Activated naive CD8-positive, alpha-beta T cell (primary cell): ENCODE data around the gene CCN2.

Experiments
- H3K27ac Mint-ChIP-seq: one replicate; pipeline ENCODE4 v1.8.0; 2021; ENCODE audit warnings: mixed read lengths
- H3K27me3 Mint-ChIP-seq: one replicate; pipeline ENCODE4 v1.8.0; 2021; ENCODE audit warnings: mixed read lengths
- H3K36me3 Mint-ChIP-seq: one replicate; pipeline ENCODE4 v1.8.0; 2021; ENCODE audit warnings: mixed read lengths
- H3K4me1 Mint-ChIP-seq: one replicate; pipeline ENCODE4 v1.8.0; 2021; ENCODE audit warnings: low read depth, mixed read lengths
- H3K4me3 Mint-ChIP-seq: one replicate; pipeline ENCODE4 v1.8.0; 2021; ENCODE audit warnings: mild to moderate bottlenecking, mixed read lengths
- H3K9me3 Mint-ChIP-seq: one replicate; pipeline ENCODE4 v1.8.0; 2021; ENCODE audit warnings: low read depth, mixed read lengths

The CCN2 gene

GRCh38 chr6:131978522-131978921, 27.4 kb upstream of the CCN2 start:
- Mint-ChIP-seq H3K9me3 (no peaks in the 10 kb centered on the region), H3K4me1 (no peaks in the 10 kb centered on the region), H3K27me3 (peaks cover 6% of the 10 kb centered on the region), H3K4me3 (no peak overlapping the region), H3K27ac (no peak overlapping the region), H3K36me3 (no peaks in the 10 kb centered on the region)

GRCh38 chr6:131976545-131977061, 25.4 kb upstream of the CCN2 start:
- no peaks in the 10 kb centered on the region for H3K9me3 Mint-ChIP-seq

GRCh38 chr6:131972741-131973140, 21.6 kb upstream of the CCN2 start:
- no peak overlapping the region for H3K4me3 Mint-ChIP-seq

More at GRCh38 chr6:131976545-131977061, 25.4 kb upstream of the CCN2 start:
- Mint-ChIP-seq H3K4me1 (no peaks in the 10 kb centered on the region), H3K4me3 (no peak overlapping the region), H3K27ac (no peak overlapping the region), H3K36me3 (no peaks in the 10 kb centered on the region), H3K27me3 (peaks cover 9% of the 10 kb centered on the region)

GRCh38 chr6:131970076-131970859, 19.1 kb upstream of the CCN2 start:
- H3K27ac Mint-ChIP-seq, result no peak overlapping the region
- H3K36me3 Mint-ChIP-seq, result no peaks in the 10 kb centered on the region
- H3K9me3 Mint-ChIP-seq, result no peaks in the 10 kb centered on the region
- peaks cover 18% of the 10 kb centered on the region for H3K27me3 Mint-ChIP-seq
- H3K4me1 Mint-ChIP-seq, result no peaks in the 10 kb centered on the region
- H3K4me3 Mint-ChIP-seq, result no peak overlapping the region

More at GRCh38 chr6:131972741-131973140, 21.6 kb upstream of the CCN2 start:
- no peaks in the 10 kb centered on the region for H3K4me1 Mint-ChIP-seq
- no peaks in the 10 kb centered on the region for H3K36me3 Mint-ChIP-seq
- no peak overlapping the region for H3K27ac Mint-ChIP-seq
- no peaks in the 10 kb centered on the region for H3K9me3 Mint-ChIP-seq
- H3K27me3 Mint-ChIP-seq, result peaks cover 17% of the 10 kb centered on the region

- Mint-ChIP-seq H3K27ac (no peak overlapping the region), H3K27me3 (peaks cover 17% of the 10 kb centered on the region), H3K36me3 (no peaks in the 10 kb centered on the region), H3K4me3 (no peak overlapping the region), H3K4me1 (no peaks in the 10 kb centered on the region), H3K9me3 (no peaks in the 10 kb centered on the region)
Observed at GRCh38 chr6:131968656-131969055, 17.5 kb upstream of the CCN2 start.

GRCh38 chr6:131967948-131968347, 16.8 kb upstream of the CCN2 start:
- Mint-ChIP-seq H3K9me3 (no peaks in the 10 kb centered on the region), H3K27ac (no peak overlapping the region), H3K4me1 (no peaks in the 10 kb centered on the region), H3K36me3 (no peaks in the 10 kb centered on the region), H3K4me3 (no peak overlapping the region), H3K27me3 (peaks cover 13% of the 10 kb centered on the region)

GRCh38 chr6:131966443-131966842, 15.3 kb upstream of the CCN2 start:
- no peak overlapping the region for H3K4me3 Mint-ChIP-seq
- no peak overlapping the region for H3K27ac Mint-ChIP-seq
- peaks cover 13% of the 10 kb centered on the region for H3K27me3 Mint-ChIP-seq
- no peaks in the 10 kb centered on the region for H3K4me1 Mint-ChIP-seq
- H3K36me3 Mint-ChIP-seq, result no peaks in the 10 kb centered on the region
- H3K9me3 Mint-ChIP-seq, result no peaks in the 10 kb centered on the region

- Mint-ChIP-seq H3K36me3 (no peaks in the 10 kb centered on the region), H3K9me3 (no peaks in the 10 kb centered on the region), H3K27ac (no peak overlapping the region), H3K4me1 (no peaks in the 10 kb centered on the region), H3K27me3 (peaks cover 7% of the 10 kb centered on the region), H3K4me3 (no peak overlapping the region)
Observed at GRCh38 chr6:131963063-131963462, 11.9 kb upstream of the CCN2 start.

- Mint-ChIP-seq H3K27ac (no peak overlapping the region), H3K36me3 (no peaks in the 10 kb centered on the region), H3K4me1 (no peaks in the 10 kb centered on the region), H3K27me3 (no peaks in the 10 kb centered on the region), H3K9me3 (no peaks in the 10 kb centered on the region), H3K4me3 (no peak overlapping the region)
Observed at GRCh38 chr6:131960371-131961133, 9.4 kb upstream of the CCN2 start.

- H3K36me3 Mint-ChIP-seq, result no peaks in the 10 kb centered on the region
- H3K4me1 Mint-ChIP-seq, result no peaks in the 10 kb centered on the region
- H3K4me3 Mint-ChIP-seq, result no peak overlapping the region
- H3K27me3 Mint-ChIP-seq, result peaks cover 8% of the 10 kb centered on the region
- no peak overlapping the region for H3K27ac Mint-ChIP-seq
- no peaks in the 10 kb centered on the region for H3K9me3 Mint-ChIP-seq
Observed at GRCh38 chr6:131958542-131959470, 7.6 kb upstream of the CCN2 start.

- Mint-ChIP-seq H3K36me3 (no peaks in the 10 kb centered on the region), H3K4me3 (no peak overlapping the region), H3K27me3 (peaks cover 12% of the 10 kb centered on the region), H3K9me3 (no peaks in the 10 kb centered on the region), H3K27ac (no peak overlapping the region), H3K4me1 (no peaks in the 10 kb centered on the region)
Observed at GRCh38 chr6:131958095-131958494, 6.9 kb upstream of the CCN2 start.

- H3K4me1 Mint-ChIP-seq, result peaks cover 4% of the 10 kb centered on the region
- H3K36me3 Mint-ChIP-seq, result no peaks in the 10 kb centered on the region
- peaks cover 27% of the 10 kb centered on the region for H3K27me3 Mint-ChIP-seq
- no peak overlapping the region for H3K4me3 Mint-ChIP-seq
- H3K9me3 Mint-ChIP-seq, result no peaks in the 10 kb centered on the region
- H3K27ac Mint-ChIP-seq, result no peak overlapping the region
Observed at GRCh38 chr6:131955876-131956275, 4.7 kb upstream of the CCN2 start.

- no peaks in the 10 kb centered on the region for H3K9me3 Mint-ChIP-seq
- H3K36me3 Mint-ChIP-seq, result no peaks in the 10 kb centered on the region
- H3K4me3 Mint-ChIP-seq, result no peak overlapping the region
- H3K4me1 Mint-ChIP-seq, result peaks cover 7% of the 10 kb centered on the region
- H3K27me3 Mint-ChIP-seq, result peaks cover 29% of the 10 kb centered on the region
- H3K27ac Mint-ChIP-seq, result no peak overlapping the region
Observed at GRCh38 chr6:131955192-131955591, 4.0 kb upstream of the CCN2 start.

- no peak overlapping the region for H3K4me3 Mint-ChIP-seq
- H3K27ac Mint-ChIP-seq, result no peak overlapping the region
- no peaks in the 10 kb centered on the region for H3K9me3 Mint-ChIP-seq
- peaks cover 10% of the 10 kb centered on the region for H3K4me1 Mint-ChIP-seq
- H3K36me3 Mint-ChIP-seq, result no peaks in the 10 kb centered on the region
- peaks cover 32% of the 10 kb centered on the region for H3K27me3 Mint-ChIP-seq
Observed at GRCh38 chr6:131954775-131955107, 3.6 kb upstream of the CCN2 start.
